Mesodermal cell (in vitro differentiated cells): ENCODE data around the gene STAG1.
"Not testable (repeated sequence)": the region's sequence is repeated elsewhere in the genome, so short reads cannot be mapped to it uniquely, and the experiment has no call there.

Experiments
- H3K27ac ChIP-seq: 2 replicates; pipeline ENCODE4 v1.7.0; 2013; ENCODE audit warnings: mild to moderate bottlenecking, low read depth, low read length, moderate library complexity; ENCODE audit not compliant: severe bottlenecking
- H3K36me3 ChIP-seq: 2 replicates; pipeline ENCODE4 v1.7.1; 2013; ENCODE audit warnings: mild to moderate bottlenecking, low read length, moderate library complexity; ENCODE audit not compliant: control insufficient read depth, insufficient read depth
- H3K4me1 ChIP-seq: one replicate; pipeline ENCODE4 v1.7.1; 2013; ENCODE audit warnings: mild to moderate bottlenecking, low read length; ENCODE audit not compliant: insufficient read depth, control insufficient read depth, poor library complexity, severe bottlenecking
- H3K4me3 ChIP-seq: 2 replicates; pipeline ENCODE4 v1.7.0; 2013; ENCODE audit warnings: low read length, control low read depth, mild to moderate bottlenecking; ENCODE audit not compliant: insufficient read depth, poor library complexity, severe bottlenecking; ENCODE audit errors: extremely low read depth
- H3K9me3 ChIP-seq: 2 replicates; pipeline ENCODE4 v1.7.1; 2013; ENCODE audit warnings: mild to moderate bottlenecking, low read length, moderate library complexity; ENCODE audit not compliant: control insufficient read depth
- WGBS, 2 experiments: methylation state at CpG; one replicate each; pipeline ENCODE4 v1.1.5; 2013; ENCODE audit warnings: missing lambda C conversion rate in 2 of 2; ENCODE audit not compliant: insufficient coverage in 2 of 2; 5-methylcytosine and 5-hydroxymethylcytosine counted together

STAG1 gene

DNA sequence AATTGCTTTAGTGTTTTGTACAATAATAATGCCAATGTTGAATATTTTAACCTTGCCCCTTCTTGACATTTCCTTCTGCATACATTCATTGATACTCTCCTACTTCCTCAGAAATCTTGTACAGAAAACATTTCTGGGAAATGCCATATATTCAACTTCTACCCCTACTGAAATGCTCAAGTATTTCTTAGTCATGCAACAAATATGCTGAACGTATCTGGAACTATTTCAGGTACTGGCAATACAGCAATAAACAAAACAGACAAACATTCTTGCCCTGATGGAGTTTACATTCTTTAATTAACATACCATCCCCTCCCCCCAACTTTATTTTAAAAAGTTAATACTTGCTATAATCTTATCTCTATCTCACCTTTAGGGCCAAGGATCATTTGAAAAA lies 147.2 kb downstream of the STAG1 start:
- peaks cover 18% of the 10 kb centered on the region for H3K36me3 ChIP-seq
- 90 to 100% methylated on average over 1 of the region's 1 CpG for WGBS, 2 experiments
- H3K9me3 ChIP-seq = no peaks in the 10 kb centered on the region
- no peaks in the 10 kb centered on the region for H3K4me1 ChIP-seq
- H3K27ac ChIP-seq = no peak overlapping the region
- no peak overlapping the region for H3K4me3 ChIP-seq

DNA sequence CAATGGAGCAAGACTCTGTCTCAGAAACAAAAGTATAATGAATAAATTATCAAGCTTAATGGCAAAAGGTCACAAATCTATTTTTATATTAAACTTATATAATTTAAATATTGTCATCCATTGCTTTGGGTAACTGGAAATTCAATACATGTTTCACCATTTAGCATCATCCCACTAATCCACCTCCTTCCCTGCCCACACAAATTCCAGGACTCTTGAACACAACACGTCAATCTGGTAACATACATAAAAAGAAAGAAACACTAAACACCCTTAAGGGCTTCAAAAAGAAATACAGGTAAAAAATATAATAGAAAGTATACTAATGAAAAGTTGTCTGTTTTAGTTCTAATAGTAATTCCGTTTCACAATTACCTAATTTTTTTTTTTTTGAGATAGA lies 149.4 kb downstream of the STAG1 start:
- Histone ChIP-seq H3K27ac (no peak overlapping the region), H3K9me3 (no peaks in the 10 kb centered on the region), H3K36me3 (peaks cover 6% of the 10 kb centered on the region), H3K4me1 (no peaks in the 10 kb centered on the region), H3K4me3 (no peak overlapping the region)
- WGBS, 2 experiments = no CpG with 5 or more reads among the region's 2 CpGs

- WGBS, 2 experiments = 83 to 100% methylated on average over 1 of the region's 5 CpGs
- H3K36me3 ChIP-seq = no peaks in the 10 kb centered on the region
- peak overlapping the region; percentile 23 for H3K27ac ChIP-seq
- H3K9me3 ChIP-seq = no peaks in the 10 kb centered on the region
- H3K4me1 ChIP-seq = peaks cover 6% of the 10 kb centered on the region
- no peak overlapping the region for H3K4me3 ChIP-seq
Observed at GRCh38 chr3:136595913-136596697, 156.1 kb downstream of the STAG1 start.

GRCh38 chr3:136586580-136586979 lies 165.6 kb downstream of the STAG1 start:
- Histone ChIP-seq H3K9me3 (no peaks in the 10 kb centered on the region), H3K4me3 (no peak overlapping the region), H3K36me3 (peaks cover 7% of the 10 kb centered on the region), H3K27ac (no peak overlapping the region), H3K4me1 (no peaks in the 10 kb centered on the region)

DNA sequence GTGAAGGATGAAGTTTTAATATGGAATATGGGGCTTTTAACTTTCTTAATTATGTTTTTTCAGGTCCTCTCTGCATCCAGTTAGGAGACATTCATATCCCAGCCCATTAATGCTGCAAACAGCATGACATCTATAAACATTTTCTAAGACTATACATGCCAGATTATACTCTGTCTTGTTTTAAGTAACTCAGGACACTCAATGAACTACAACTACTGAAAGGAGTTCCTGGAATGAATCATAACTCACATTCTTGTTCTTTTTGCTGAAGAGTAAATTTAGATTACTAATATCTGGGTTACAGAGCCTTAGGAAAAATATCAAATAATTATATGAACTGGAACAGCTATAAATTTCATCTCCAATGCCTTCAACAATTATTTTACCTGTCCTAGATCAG lies 167.4 kb downstream of the STAG1 start:
- Histone ChIP-seq H3K9me3 (no peaks in the 10 kb centered on the region), H3K4me1 (no peaks in the 10 kb centered on the region), H3K4me3 (no peak overlapping the region), H3K36me3 (peaks cover 7% of the 10 kb centered on the region), H3K27ac (no peak overlapping the region)

DNA sequence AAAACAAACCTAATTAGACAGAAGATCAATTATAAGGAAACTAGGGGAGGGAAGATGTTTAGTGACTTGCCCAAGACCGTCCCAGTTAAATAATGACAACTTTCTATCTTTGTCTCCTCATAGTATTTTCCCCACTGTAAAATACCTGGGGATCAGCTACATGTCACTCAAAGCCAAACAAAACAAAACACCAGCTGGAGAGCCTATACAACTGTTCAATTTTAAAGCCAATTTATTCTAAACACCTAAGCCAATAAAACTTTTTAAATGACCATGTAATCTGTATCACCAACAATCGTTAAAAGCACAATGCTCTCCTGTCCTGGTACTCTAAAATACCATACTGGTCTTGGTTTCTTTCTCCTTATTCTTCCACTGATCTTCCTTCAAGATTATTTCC lies 168.4 kb downstream of the STAG1 start:
- Histone ChIP-seq H3K9me3 (no peaks in the 10 kb centered on the region), H3K4me3 (no peak overlapping the region), H3K36me3 (peaks cover 6% of the 10 kb centered on the region), H3K27ac (no peak overlapping the region), H3K4me1 (no peaks in the 10 kb centered on the region)
- WGBS, 2 experiments = 92 to 94% methylated on average over 1 of the region's 2 CpGs

GRCh38 chr3:136577791-136578190 lies 174.4 kb downstream of the STAG1 start:
- 86 to 100% methylated on average over 3 of the region's 3 CpGs for WGBS, 2 experiments
- no peaks in the 10 kb centered on the region for H3K9me3 ChIP-seq
- H3K4me3 ChIP-seq = no peak overlapping the region
- no peak overlapping the region for H3K27ac ChIP-seq
- H3K4me1 ChIP-seq = no peaks in the 10 kb centered on the region
- peaks cover 4% of the 10 kb centered on the region for H3K36me3 ChIP-seq

- Histone ChIP-seq H3K27ac (no peak overlapping the region), H3K4me1 (no peaks in the 10 kb centered on the region), H3K4me3 (no peak overlapping the region), H3K9me3 (no peaks in the 10 kb centered on the region), H3K36me3 (peaks cover 4% of the 10 kb centered on the region)
- WGBS, 2 experiments = 87 to 95% methylated on average over 4 to 5 of the region's 6 CpGs
Observed at GRCh38 chr3:136576279-136577009, 175.7 kb downstream of the STAG1 start.

DNA sequence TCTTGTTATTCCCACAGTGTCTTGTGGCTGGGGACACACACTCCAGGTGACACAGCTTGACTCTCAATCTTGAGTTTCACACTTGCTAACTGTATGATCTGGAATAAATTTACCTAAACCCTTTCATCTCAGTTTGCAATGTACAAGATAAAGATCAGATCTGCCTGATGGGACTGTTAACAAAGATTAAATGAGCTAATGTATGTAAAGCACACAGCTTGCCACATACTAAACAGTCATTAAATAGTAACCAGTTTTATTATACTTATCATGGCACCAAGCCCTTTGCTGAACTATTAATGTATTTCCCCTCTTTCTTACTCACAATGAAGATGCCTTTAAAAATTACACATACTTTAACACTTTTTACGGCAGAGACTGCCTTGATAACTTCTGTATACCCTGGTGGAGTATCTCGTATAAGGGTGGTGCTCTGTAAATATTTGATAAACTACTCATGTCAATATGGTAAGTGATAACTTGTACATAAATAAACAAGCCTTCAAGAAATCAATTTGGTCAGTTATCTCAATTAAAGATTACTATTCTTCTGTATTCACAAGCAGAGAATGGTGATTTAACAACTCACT lies 184.5 kb downstream of the STAG1 start:
- H3K27ac ChIP-seq = no peak overlapping the region
- no CpG with 5 or more reads among the region's 2 CpGs for whole genome bisulfite sequencing, 2 experiments
- H3K4me3 ChIP-seq = no peak overlapping the region
- no peaks in the 10 kb centered on the region for H3K36me3 ChIP-seq
- no peaks in the 10 kb centered on the region for H3K9me3 ChIP-seq
- H3K4me1 ChIP-seq = no peaks in the 10 kb centered on the region

- H3K4me1 ChIP-seq, H3K9me3 ChIP-seq, H3K36me3 ChIP-seq, H3K4me3 ChIP-seq, H3K27ac ChIP-seq: not testable (repeated sequence)
- WGBS, 2 experiments = no CpG with 5 or more reads among the region's 1 CpG
Observed at GRCh38 chr3:136564962-136565361, 187.2 kb downstream of the STAG1 start.

- 89 to 98% methylated on average over 6 to 9 of the region's 9 CpGs for WGBS, 2 experiments
- no peaks in the 10 kb centered on the region for H3K36me3 ChIP-seq
- H3K4me1 ChIP-seq = no peaks in the 10 kb centered on the region
- H3K4me3 ChIP-seq = no peak overlapping the region
- H3K27ac ChIP-seq = no peak overlapping the region
- H3K9me3 ChIP-seq = no peaks in the 10 kb centered on the region
Observed at GRCh38 chr3:136562026-136562425, 190.2 kb downstream of the STAG1 start.
